CD14-positive monocyte (primary cell): Measurements from ENCODE around the gene MPP7. TPM values are rescaled to one million over a fixed set of nuclear protein-coding genes. Genes with fewer than 3 reads are reported as not detected.
A peak's percentile ranks its signal among the peaks of the same experiment; 100 is the strongest.

ENCODE experiments used
- DNase-seq, 3 donors: peaks; one replicate each; pipeline ENCODE4 v3.0.0-alpha.2; 2011 to 2022
- H2AFZ ChIP-seq: 2 replicates; pipeline ENCODE4 v1.6.0; 2012; ENCODE audit warnings: mild to moderate bottlenecking, low read depth, low read length, inconsistent platforms; ENCODE audit not compliant: insufficient read depth, poor library complexity, severe bottlenecking
- H3K27ac ChIP-seq, 2 donors: 1 replicate in 1 of 2; 2 replicates in 1 of 2; pipeline ENCODE4 v1.5.1; 2012 to 2013; ENCODE audit warnings: low read length in 2 of 2, control low read depth in 1 of 2, inconsistent platforms in 1 of 2, low read depth in 1 of 2, mild to moderate bottlenecking in 1 of 2
- H3K27me3 ChIP-seq, 2 donors: one replicate each; pipeline versions ENCODE4 v1.6.0 to v1.6.1; 2011 to 2013; ENCODE audit warnings: low read length in 2 of 2; ENCODE audit not compliant: control insufficient read depth in 2 of 2, insufficient read depth in 2 of 2
- H3K36me3 ChIP-seq, 2 donors: replicated peaks in 1 of 2; 1 replicate in 1 of 2; 2 replicates in 1 of 2; pipeline versions ENCODE4 v1.5.1 to v1.6.1; 2012 to 2013; ENCODE audit warnings: low read length in 2 of 2, control low read depth in 1 of 2, inconsistent platforms in 1 of 2, mild to moderate bottlenecking in 1 of 2; ENCODE audit not compliant: insufficient read depth in 2 of 2, control insufficient read depth in 1 of 2
- H3K4me1 ChIP-seq, 2 donors: 1 replicate in 1 of 2; 2 replicates in 1 of 2; pipeline versions ENCODE4 v1.5.1 to v1.6.1; 2012 to 2013; ENCODE audit warnings: low read length in 2 of 2, control low read depth in 1 of 2, inconsistent platforms in 1 of 2, mild to moderate bottlenecking in 1 of 2, moderate library complexity in 1 of 2; ENCODE audit not compliant: insufficient read depth in 2 of 2, control insufficient read depth in 1 of 2
- H3K4me2 ChIP-seq: replicated peaks from 2 replicates; pipeline ENCODE3; 2012; ENCODE audit warnings: low read length, moderate library complexity, mild to moderate bottlenecking; ENCODE audit not compliant: poor library complexity, severe bottlenecking; ENCODE audit errors: extremely low read depth
- H3K4me3 ChIP-seq, 3 experiments: fragments of 200-600 bp in 1 of 3; sonication (generic) in 1 of 3; replicated peaks in 1 of 3; 1 replicate in 2 of 3; 2 replicates in 1 of 3; pipeline ENCODE4 v1.5.1; 2011 to 2013; ENCODE audit warnings: low read length in 3 of 3, mild to moderate bottlenecking in 3 of 3, control low read depth in 2 of 3, low read depth in 2 of 3, inconsistent platforms in 1 of 3, moderate library complexity in 1 of 3
- H3K79me2 ChIP-seq: 2 replicates; pipeline ENCODE4 v1.6.0; 2012; ENCODE audit warnings: mild to moderate bottlenecking, control low read depth, inconsistent platforms, low read length, moderate library complexity; ENCODE audit not compliant: insufficient read depth
- H3K9ac ChIP-seq: 2 replicates; pipeline ENCODE4 v1.6.0; 2017; ENCODE audit warnings: low read length, mild to moderate bottlenecking; ENCODE audit not compliant: insufficient read depth, poor library complexity, severe bottlenecking
- H3K9me3 ChIP-seq, 2 donors: replicated peaks in 1 of 2; 1 replicate in 1 of 2; 2 replicates in 1 of 2; pipeline versions ENCODE4 v1.5.1 to v1.6.1; 2012 to 2013; ENCODE audit warnings: low read length in 2 of 2, control low read depth in 1 of 2; ENCODE audit not compliant: control insufficient read depth in 1 of 2, insufficient read depth in 1 of 2
- H4K20me1 ChIP-seq: 2 replicates; pipeline ENCODE4 v1.6.0; 2012; ENCODE audit warnings: mild to moderate bottlenecking, low read length, control low read depth, moderate library complexity; ENCODE audit not compliant: insufficient read depth
- H3K27ac Mint-ChIP-seq, 7 donors: one replicate each; pipeline ENCODE4 v1.8.0; 2020; ENCODE audit warnings: mild to moderate bottlenecking in 7 of 7, mixed read lengths in 7 of 7, moderate library complexity in 6 of 7, inconsistent platforms in 2 of 7
- H3K27me3 Mint-ChIP-seq, 3 donors: one replicate each; pipeline ENCODE4 v1.8.0; 2021 to 2022; ENCODE audit warnings: low read depth in 3 of 3, mild to moderate bottlenecking in 3 of 3, mixed read lengths in 3 of 3, moderate library complexity in 3 of 3, inconsistent platforms in 1 of 3
- H3K36me3 Mint-ChIP-seq, 2 donors: one replicate each; pipeline ENCODE4 v1.8.0; 2020; ENCODE audit warnings: mixed read lengths in 2 of 2, inconsistent platforms in 1 of 2, mild to moderate bottlenecking in 1 of 2
- H3K4me1 Mint-ChIP-seq: one replicate; pipeline ENCODE4 v1.8.0; 2020; ENCODE audit warnings: mild to moderate bottlenecking, mixed read lengths
- H3K4me3 Mint-ChIP-seq, 2 donors: one replicate each; pipeline ENCODE4 v1.8.0; 2020; ENCODE audit warnings: mild to moderate bottlenecking in 2 of 2, mixed read lengths in 2 of 2, moderate library complexity in 1 of 2
- H3K9me3 Mint-ChIP-seq, 7 donors: one replicate each; pipeline ENCODE4 v1.8.0; 2020 to 2022; ENCODE audit warnings: mixed read lengths in 7 of 7, mild to moderate bottlenecking in 6 of 7, moderate library complexity in 6 of 7, inconsistent platforms in 2 of 7
- CTCF ChIP-seq: fragments of 200-600 bp; IDR thresholded peaks from one replicate; pipeline ENCODE4 v1.8.0; 2022; ENCODE audit warnings: antibody characterized with exemption, mild to moderate bottlenecking
- WGBS: methylation state at CpG from one replicate; pipeline ENCODE4 v1.1.5; 2013; ENCODE audit warnings: missing lambda C conversion rate; ENCODE audit not compliant: insufficient coverage; 5-methylcytosine and 5-hydroxymethylcytosine counted together
- intact Hi-C, 2 donors: fragments of 100-400 bp; cut with micrococcal nuclease; formaldehyde crosslinking; loops; one replicate each; pipeline versions ENCODE4 v1.15.0 to v1.15.1; 2023
- polyA plus RNA-seq, 3 donors: library from polyadenylated mRNA; depleted of rRNA in 1 of 3; unstranded in 2 of 3; stranded (reverse) in 1 of 3; fragments of 300-500 nt in 2 of 3; fragments of >200 nt in 1 of 3; fragmentation: Illumina TruSeq in 2 of 3; gene quantifications; 1 replicate in 2 of 3; 2 replicates in 1 of 3; pipeline ENCODE4 v1.2.3, GENCODE V29; 2012 to 2021

Gene MPP7
- polyA plus RNA-seq, 3 donors, result 17.3 to 48.3 (median 33.6) TPM

GRCh38 chr10:28327491-28327880 lies 24.6 kb upstream of the MPP7 start:
- Histone ChIP-seq H2AFZ (no peak overlapping the region), H3K4me1 (peaks cover 35 to 49% of the 10 kb centered on the region in 2 donors), H3K4me2 (no peak overlapping the region), H4K20me1 (no peaks in the 10 kb centered on the region), H3K36me3 (no peaks in the 10 kb centered on the region), H3K9ac (no peak overlapping the region), H3K4me3 (no peak overlapping the region), H3K9me3 (no peaks in the 10 kb centered on the region), H3K27ac (no peak overlapping the region), H3K79me2 (no peaks in the 10 kb centered on the region), H3K27me3 (no peaks in the 10 kb centered on the region)
- no peak overlapping the region for H3K4me3 Mint-ChIP-seq
- TF ChIP-seq CTCF, result no peak
- peaks cover 41% of the 10 kb centered on the region for H3K4me1 Mint-ChIP-seq
- intact Hi-C loops, result no loop called here
- WGBS, result no CpG with 5 or more reads among the region's 3 CpGs
- H3K9me3 Mint-ChIP-seq, result no peaks in the 10 kb centered on the region
- no peak for DNase-seq
- no peak overlapping the region for H3K27ac Mint-ChIP-seq
- H3K36me3 Mint-ChIP-seq, result peaks cover 0 to under 1% of the 10 kb centered on the region in 2 donors
- peaks cover 0 to 2% (median 0%) of the 10 kb centered on the region in 3 donors for H3K27me3 Mint-ChIP-seq

GRCh38 chr10:28326516-28327490 lies 23.9 kb upstream of the MPP7 start:
- peaks cover 36% of the 10 kb centered on the region for H3K4me1 Mint-ChIP-seq

More at GRCh38 chr10:28326516-28327490, 23.9 kb upstream of the MPP7 start:
- Mint-ChIP-seq H3K9me3 (no peaks in the 10 kb centered on the region), H3K4me3 (peak overlapping the region; percentile 42 to 56), H3K27ac (peak overlapping the region in 4 of 7 donors; percentile 25 to 74 (median 48)), H3K36me3 (peaks cover 0 to 2% of the 10 kb centered on the region in 2 donors), H3K27me3 (peaks cover 0 to 2% (median 0%) of the 10 kb centered on the region in 3 donors)
- H3K36me3 ChIP-seq, result no peaks in the 10 kb centered on the region
- no peaks in the 10 kb centered on the region for H3K79me2 ChIP-seq
- H3K9ac ChIP-seq, result no peak overlapping the region
- no peaks in the 10 kb centered on the region for H3K27me3 ChIP-seq
- H3K4me2 ChIP-seq, result peak overlapping the region; percentile 28
- H4K20me1 ChIP-seq, result no peaks in the 10 kb centered on the region
- no peak for TF ChIP-seq CTCF
- intact Hi-C loops, result no loop called here
- no peaks in the 10 kb centered on the region for H3K9me3 ChIP-seq
- H3K27ac ChIP-seq, result peak overlapping the region in 1 of 2 donors; percentile 44
- 12% methylated on average over 4 of the region's 10 CpGs for WGBS
- DNase-seq, result no peak
- H2AFZ ChIP-seq, result peak overlapping the region; percentile 57
- peaks cover 29 to 42% of the 10 kb centered on the region in 2 donors for H3K4me1 ChIP-seq
- H3K4me3 ChIP-seq, result peak overlapping the region in 1 of 3 experiments; percentile 34
